T-helper 17 cell (primary cell): ENCODE measurements around the gene ADARB2. TPM values are rescaled to one million over a fixed set of nuclear protein-coding genes. Genes with fewer than 3 reads are reported as not detected.

Experiments
- ATAC-seq: fragments of 150-1000 bp; cut with Tn5 transposase; 2 replicates; pipeline ENCODE4 v1.10.0; 2021; ENCODE audit warnings: mild to moderate bottlenecking, moderate library complexity
- DNase-seq, 3 donors: peaks; one replicate each; pipeline versions ENCODE4 v3.0.0 to v3.0.0-alpha.2; 2020 to 2021
- H3K9me3 ChIP-seq: one replicate; pipeline ENCODE4 v1.7.0; 2013; ENCODE audit warnings: low read length, mild to moderate bottlenecking; ENCODE audit not compliant: control insufficient read depth, poor library complexity, severe bottlenecking
- H3K27ac Mint-ChIP-seq: one replicate; pipeline ENCODE4 v1.8.0; 2022; ENCODE audit warnings: mild to moderate bottlenecking, moderate library complexity, mixed read lengths
- H3K27me3 Mint-ChIP-seq: one replicate; pipeline ENCODE4 v1.8.0; 2022; ENCODE audit warnings: mixed read lengths
- H3K36me3 Mint-ChIP-seq: one replicate; pipeline ENCODE4 v1.8.0; 2022; ENCODE audit warnings: low read depth, mixed read lengths
- H3K4me1 Mint-ChIP-seq: one replicate; pipeline ENCODE4 v1.8.0; 2022; ENCODE audit warnings: mild to moderate bottlenecking, mixed read lengths
- H3K4me3 Mint-ChIP-seq: one replicate; pipeline ENCODE4 v1.8.0; 2022; ENCODE audit warnings: mild to moderate bottlenecking, moderate library complexity, mixed read lengths
- total RNA-seq, 4 donors: library from RNA in 2 of 4; stranded (reverse) in 2 of 4; gene quantifications; one replicate each; pipeline ENCODE4 v1.2.3 and lab custom pipeline; 2022 to 2026

Gene ADARB2
- total RNA-seq, 2 donors from 2014 or later, result 0.18 TPM; not detected in 1

GRCh38 chr10:1561731-1562337 is 175.5 kb downstream of the ADARB2 start:
- Mint-ChIP-seq H3K4me1 (peaks cover 4% of the 10 kb centered on the region), H3K27me3 (peaks cover 60% of the 10 kb centered on the region), H3K36me3 (no peaks in the 10 kb centered on the region), H3K27ac (no peak overlapping the region), H3K4me3 (no peak overlapping the region)
- H3K9me3 ChIP-seq, result no peaks in the 10 kb centered on the region
- ATAC-seq, result no peak
- DNase-seq, result no peak

DNA sequence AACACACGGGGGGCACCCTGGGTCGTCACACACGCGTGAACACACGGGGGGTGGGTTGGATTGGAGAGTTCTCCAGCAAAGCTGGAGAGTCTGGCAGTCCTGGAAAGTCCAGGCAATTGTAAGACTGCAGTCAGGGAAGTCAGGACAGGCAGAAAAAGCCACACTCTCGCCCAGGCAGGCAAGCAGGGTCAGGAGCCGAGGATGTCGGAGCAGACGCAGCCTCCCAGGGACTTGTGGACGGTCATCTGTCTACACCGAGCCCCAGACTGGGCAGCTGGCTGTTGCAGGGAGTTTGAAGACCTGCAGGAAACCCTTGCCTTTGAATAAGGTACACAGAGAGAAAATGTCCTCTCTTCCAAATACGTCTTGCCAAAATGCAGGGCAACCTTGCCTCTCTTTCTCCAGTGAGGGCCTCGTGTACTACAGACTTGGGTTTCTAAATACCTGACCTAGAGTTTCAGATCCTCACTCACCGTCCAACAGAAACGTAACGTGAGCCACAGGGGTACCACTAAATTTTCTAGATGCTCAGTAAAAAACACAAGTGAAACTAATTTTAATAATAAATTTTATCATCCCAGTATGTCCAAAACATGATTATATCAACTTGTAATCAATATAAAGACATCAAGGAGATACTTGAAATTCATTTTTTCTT is 176.7 kb downstream of the ADARB2 start:
- ATAC-seq (no peak), DNase-seq (no peak)
- no peaks in the 10 kb centered on the region for H3K9me3 ChIP-seq
- Mint-ChIP-seq H3K4me1 (peaks cover 4% of the 10 kb centered on the region), H3K36me3 (no peaks in the 10 kb centered on the region), H3K27ac (no peak overlapping the region), H3K4me3 (no peak overlapping the region), H3K27me3 (peaks cover 58% of the 10 kb centered on the region)

- H3K4me3 Mint-ChIP-seq, result no peak overlapping the region
- H3K4me1 Mint-ChIP-seq, result peaks cover 4% of the 10 kb centered on the region
Measured at GRCh38 chr10:1559761-1560160, 177.6 kb downstream of the ADARB2 start.

GRCh38 chr10:1559311-1559710 is 178.0 kb downstream of the ADARB2 start:
- ATAC-seq (no peak), DNase-seq (no peak)
- Mint-ChIP-seq H3K27me3 (peaks cover 58% of the 10 kb centered on the region), H3K4me3 (no peak overlapping the region), H3K4me1 (peaks cover 4% of the 10 kb centered on the region), H3K36me3 (no peaks in the 10 kb centered on the region), H3K27ac (no peak overlapping the region)
- H3K9me3 ChIP-seq, result no peaks in the 10 kb centered on the region

More at GRCh38 chr10:1559761-1560160, 177.6 kb downstream of the ADARB2 start:
- no peaks in the 10 kb centered on the region for H3K9me3 ChIP-seq
- Mint-ChIP-seq H3K36me3 (no peaks in the 10 kb centered on the region), H3K27ac (no peak overlapping the region), H3K27me3 (peaks cover 58% of the 10 kb centered on the region)
- ATAC-seq (no peak), DNase-seq (no peak)

- DNase-seq (no peak), ATAC-seq (no peak)
- H3K27me3 Mint-ChIP-seq, result peaks cover 58% of the 10 kb centered on the region
- no peaks in the 10 kb centered on the region for H3K9me3 ChIP-seq
- H3K4me1 Mint-ChIP-seq, result peaks cover 4% of the 10 kb centered on the region
- H3K27ac Mint-ChIP-seq, result no peak overlapping the region
- H3K4me3 Mint-ChIP-seq, result no peak overlapping the region
- H3K36me3 Mint-ChIP-seq, result no peaks in the 10 kb centered on the region
Measured at GRCh38 chr10:1558906-1559305, 178.4 kb downstream of the ADARB2 start.

GRCh38 chr10:1557081-1557480 is 180.2 kb downstream of the ADARB2 start:
- Mint-ChIP-seq H3K4me1 (peaks cover 4% of the 10 kb centered on the region), H3K27ac (peak overlapping the region; percentile 41), H3K4me3 (no peak overlapping the region), H3K27me3 (peaks cover 47% of the 10 kb centered on the region), H3K36me3 (no peaks in the 10 kb centered on the region)
- DNase-seq (no peak), ATAC-seq (no peak)
- no peaks in the 10 kb centered on the region for H3K9me3 ChIP-seq

GRCh38 chr10:1556496-1556895 is 180.8 kb downstream of the ADARB2 start:
- peaks cover 42% of the 10 kb centered on the region for H3K27me3 Mint-ChIP-seq
- H3K9me3 ChIP-seq, result no peaks in the 10 kb centered on the region
- DNase-seq (no peak), ATAC-seq (no peak)
- peaks cover 5% of the 10 kb centered on the region for H3K4me1 Mint-ChIP-seq
- H3K4me3 Mint-ChIP-seq, result no peak overlapping the region
- no peak overlapping the region for H3K27ac Mint-ChIP-seq
- H3K36me3 Mint-ChIP-seq, result no peaks in the 10 kb centered on the region

GRCh38 chr10:1553951-1554350 is 183.4 kb downstream of the ADARB2 start:
- no peaks in the 10 kb centered on the region for H3K36me3 Mint-ChIP-seq
- peaks cover 27% of the 10 kb centered on the region for H3K27me3 Mint-ChIP-seq

GRCh38 chr10:1552881-1553670 is 184.2 kb downstream of the ADARB2 start:
- no peak overlapping the region for H3K27ac Mint-ChIP-seq
- ATAC-seq, result no peak
- peaks cover 12% of the 10 kb centered on the region for H3K4me1 Mint-ChIP-seq
- DNase-seq, result no peak
- no peak overlapping the region for H3K4me3 Mint-ChIP-seq
- peaks cover 18% of the 10 kb centered on the region for H3K27me3 Mint-ChIP-seq
- no peaks in the 10 kb centered on the region for H3K36me3 Mint-ChIP-seq
- H3K9me3 ChIP-seq, result no peaks in the 10 kb centered on the region

More at GRCh38 chr10:1553951-1554350, 183.4 kb downstream of the ADARB2 start:
- H3K9me3 ChIP-seq, result no peaks in the 10 kb centered on the region
- Mint-ChIP-seq H3K27ac (no peak overlapping the region), H3K4me3 (no peak overlapping the region), H3K4me1 (peaks cover 14% of the 10 kb centered on the region)
- ATAC-seq (no peak), DNase-seq (no peak)

- Mint-ChIP-seq H3K4me1 (peaks cover 12% of the 10 kb centered on the region), H3K27ac (no peak overlapping the region), H3K4me3 (no peak overlapping the region), H3K36me3 (no peaks in the 10 kb centered on the region), H3K27me3 (peaks cover 12% of the 10 kb centered on the region)
- no peak for ATAC-seq
- DNase-seq, result no peak
- no peaks in the 10 kb centered on the region for H3K9me3 ChIP-seq
Measured at GRCh38 chr10:1552406-1552805, 184.9 kb downstream of the ADARB2 start.

DNA sequence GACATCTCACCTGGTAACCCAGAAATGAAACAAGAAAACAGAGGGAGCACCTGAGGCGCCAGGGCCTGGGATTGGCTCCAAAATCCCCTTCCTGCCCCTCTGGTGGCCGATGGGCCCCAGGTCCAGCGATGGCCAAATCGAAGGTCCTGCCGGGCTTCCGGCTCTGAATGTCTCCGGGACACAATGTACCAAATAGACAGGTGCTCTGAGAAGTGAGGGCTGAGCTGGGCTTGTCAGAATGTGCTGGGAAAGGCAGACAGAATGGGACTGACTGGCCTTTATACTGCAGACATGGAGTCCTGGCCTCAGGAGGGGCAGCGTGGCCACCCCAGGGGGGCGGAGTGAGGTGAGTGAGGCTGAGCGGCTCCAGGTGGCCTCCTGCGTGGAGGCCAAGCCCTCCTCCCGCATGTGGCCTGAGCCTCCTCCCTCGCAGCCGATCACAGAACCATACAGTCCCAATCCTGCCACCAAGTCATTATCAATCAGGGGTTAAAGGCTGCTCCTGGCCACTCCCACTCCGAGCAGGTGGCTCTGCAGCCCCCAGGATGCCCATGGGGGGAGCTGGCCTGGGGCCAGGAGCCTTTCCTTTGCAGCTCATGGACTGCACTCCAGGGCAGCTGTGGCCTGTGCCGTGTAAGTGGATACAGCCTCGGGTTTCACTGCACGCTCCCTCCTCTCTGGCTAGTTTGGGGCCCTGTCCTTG is 185.5 kb downstream of the ADARB2 start:
- ATAC-seq (no peak), DNase-seq (no peak)
- Mint-ChIP-seq H3K27me3 (peaks cover 5% of the 10 kb centered on the region), H3K36me3 (no peaks in the 10 kb centered on the region), H3K27ac (no peak overlapping the region), H3K4me3 (no peak overlapping the region), H3K4me1 (peaks cover 12% of the 10 kb centered on the region)
- H3K9me3 ChIP-seq, result no peaks in the 10 kb centered on the region

DNA sequence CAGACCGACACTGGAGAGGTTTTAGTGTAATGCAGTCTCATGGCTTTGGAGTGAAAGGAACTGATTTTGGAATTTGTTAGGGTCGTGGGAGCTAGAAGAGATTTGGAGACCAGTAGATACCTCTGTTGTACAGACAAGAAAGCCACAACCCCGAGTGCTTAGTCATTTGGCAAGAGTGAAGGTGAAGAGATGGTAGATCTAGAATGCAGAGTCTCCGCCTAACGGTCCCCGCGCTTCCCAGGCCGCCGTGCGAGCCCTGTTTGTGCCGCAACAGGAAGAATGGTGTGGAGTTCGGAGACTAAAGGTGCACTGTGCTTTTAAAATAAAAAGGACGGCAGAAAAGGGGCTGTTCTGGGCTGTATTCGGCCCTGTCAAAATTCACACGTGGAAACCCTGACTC is 186.7 kb downstream of the ADARB2 start:
- DNase-seq, result no peak
- H3K27ac Mint-ChIP-seq, result no peak overlapping the region
- peak overlapping the region; percentile 51 for H3K4me3 Mint-ChIP-seq
- no peak for ATAC-seq
- H3K27me3 Mint-ChIP-seq, result peaks cover 2% of the 10 kb centered on the region
- H3K9me3 ChIP-seq, result no peaks in the 10 kb centered on the region
- peaks cover 12% of the 10 kb centered on the region for H3K4me1 Mint-ChIP-seq
- no peaks in the 10 kb centered on the region for H3K36me3 Mint-ChIP-seq

DNA sequence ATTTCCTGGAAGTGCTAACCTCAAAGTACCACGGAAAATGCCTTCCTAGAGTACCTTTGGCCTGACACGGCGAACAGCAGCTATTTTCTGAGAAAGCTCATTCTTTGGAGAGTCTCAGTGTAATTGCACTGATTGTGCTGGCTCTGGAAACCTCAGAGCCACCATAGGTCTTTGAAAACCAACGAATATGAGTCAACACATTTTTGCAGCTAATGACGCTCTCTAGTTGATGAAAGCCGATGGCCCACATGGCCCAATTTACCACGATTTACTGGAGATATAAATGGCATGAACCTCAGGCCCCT is 187.1 kb downstream of the ADARB2 start:
- H3K36me3 Mint-ChIP-seq, result no peaks in the 10 kb centered on the region
- no peaks in the 10 kb centered on the region for H3K9me3 ChIP-seq
- no peak overlapping the region for H3K27ac Mint-ChIP-seq
- peaks cover 6% of the 10 kb centered on the region for H3K27me3 Mint-ChIP-seq
- ATAC-seq, result no peak
- no peak for DNase-seq
- H3K4me3 Mint-ChIP-seq, result no peak overlapping the region
- H3K4me1 Mint-ChIP-seq, result peaks cover 12% of the 10 kb centered on the region
